ENCODE measurements around the gene PSME1.

Gene PSME1

GRCh38 chr14:24183014-24183481, 47.1 kb downstream of the PSME1 start:
- DNase-seq (ENCODE audit: low read depth): no peak
- no peak for TF ChIP-seq CTCF (IDR thresholded peaks at IDR 0.05; ENCODE audit: low read depth, low read length, missing control alignments)
- no peak overlapping the region for H3K4me3 ChIP-seq (ENCODE audit: low read depth, low read length)
- in situ Hi-C loops (cut with HindIII; ENCODE audit: low sequenced_read_pairs): no loop called here

- TF ChIP-seq CTCF (IDR thresholded peaks at IDR 0.05; ENCODE audit: low read depth, low read length, missing control alignments): no peak
- H3K4me3 ChIP-seq (ENCODE audit: low read depth, low read length): no peak overlapping the region
- DNase-seq (ENCODE audit: low read depth): no peak
- in situ Hi-C loops (cut with HindIII; ENCODE audit: low sequenced_read_pairs): no loop called here
Measured at GRCh38 chr14:24184104-24184970, 48.3 kb downstream of the PSME1 start.

- no peak for TF ChIP-seq CTCF (IDR thresholded peaks at IDR 0.05; ENCODE audit: low read depth, low read length, missing control alignments)
- no peak for DNase-seq (ENCODE audit: low read depth)
- no peak overlapping the region for H3K4me3 ChIP-seq (ENCODE audit: low read depth, low read length)
- in situ Hi-C loops (cut with HindIII; ENCODE audit: low sequenced_read_pairs): no loop called here
Measured at GRCh38 chr14:24185026-24185425, 49.0 kb downstream of the PSME1 start.

GRCh38 chr14:24185741-24186140, 49.7 kb downstream of the PSME1 start:
- no peak for DNase-seq (ENCODE audit: low read depth)
- in situ Hi-C loops (cut with HindIII; ENCODE audit: low sequenced_read_pairs): no loop called here
- no peak for TF ChIP-seq CTCF (IDR thresholded peaks at IDR 0.05; ENCODE audit: low read depth, low read length, missing control alignments)
- H3K4me3 ChIP-seq (ENCODE audit: low read depth, low read length): no peak overlapping the region

GRCh38 chr14:24186831-24187538, 51.0 kb downstream of the PSME1 start:
- in situ Hi-C loops (cut with HindIII; ENCODE audit: low sequenced_read_pairs): no loop called here

More at GRCh38 chr14:24186831-24187538, 51.0 kb downstream of the PSME1 start:
- H3K4me3 ChIP-seq (ENCODE audit: low read depth, low read length): no peak overlapping the region
- no peak for DNase-seq (ENCODE audit: low read depth)
- no peak for TF ChIP-seq CTCF (IDR thresholded peaks at IDR 0.05; ENCODE audit: low read depth, low read length, missing control alignments)

All from astrocyte of the cerebellum (primary cell).